Stomach (tissue), 4 donors: Measurements from ENCODE around the gene NGB.

Experiments
- EP300 ChIP-seq: sonication (generic); formaldehyde crosslinking; IDR thresholded peaks from one replicate; pipeline ENCODE4 v1.6.1; 2017; ENCODE audit warnings: antibody characterized with exemption
- POLR2A ChIP-seq, 4 donors: fragments of 450-650 bp; IDR thresholded peaks; one replicate each; pipeline ENCODE4 v1.6.1; 2016; ENCODE audit warnings: antibody characterized with exemption in 4 of 4, control low read depth in 2 of 4, mild to moderate bottlenecking in 1 of 4, moderate library complexity in 1 of 4
- POLR2AphosphoS5 ChIP-seq, 3 donors: sonication (generic); formaldehyde crosslinking; IDR thresholded peaks; one replicate each; pipeline ENCODE4 v1.6.1; 2016; ENCODE audit warnings: antibody characterized with exemption in 3 of 3
- TF ChIP-seq, protein P1 (sequence below), 7 experiments: fragments of 450-650 bp in 4 of 7; fragments of 200-600 bp in 3 of 7; sonication (generic) in 3 of 7; IDR thresholded peaks; one replicate each; pipeline ENCODE4 v1.5.1; 2016 to 2019; ENCODE audit warnings: antibody characterized with exemption in 7 of 7, control low read depth in 2 of 7, mild to moderate bottlenecking in 1 of 7

DNA sequence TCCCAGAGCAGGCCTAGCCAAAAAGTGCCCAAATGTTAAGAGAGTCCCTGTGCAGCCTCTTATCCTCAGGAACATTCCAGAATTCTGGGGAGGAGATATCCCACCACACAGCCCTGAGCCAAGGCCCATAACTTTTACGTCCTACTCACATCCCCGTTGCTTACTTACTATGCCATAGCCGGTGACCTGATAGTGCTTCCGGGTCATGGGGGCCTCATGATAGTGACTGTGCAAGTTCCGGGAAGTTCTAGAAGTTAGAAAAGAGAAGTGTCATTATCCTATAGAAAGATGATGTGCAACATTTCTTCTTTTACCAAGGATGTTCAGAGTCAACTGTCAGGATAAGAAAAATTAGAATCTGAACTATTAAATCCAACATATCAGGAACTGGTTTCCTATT is 15.6 kb upstream of the NGB start:
- no peak for TF ChIP-seq POLR2A (IDR thresholded peaks at IDR 0.05)
- TF ChIP-seq, protein P1, sequence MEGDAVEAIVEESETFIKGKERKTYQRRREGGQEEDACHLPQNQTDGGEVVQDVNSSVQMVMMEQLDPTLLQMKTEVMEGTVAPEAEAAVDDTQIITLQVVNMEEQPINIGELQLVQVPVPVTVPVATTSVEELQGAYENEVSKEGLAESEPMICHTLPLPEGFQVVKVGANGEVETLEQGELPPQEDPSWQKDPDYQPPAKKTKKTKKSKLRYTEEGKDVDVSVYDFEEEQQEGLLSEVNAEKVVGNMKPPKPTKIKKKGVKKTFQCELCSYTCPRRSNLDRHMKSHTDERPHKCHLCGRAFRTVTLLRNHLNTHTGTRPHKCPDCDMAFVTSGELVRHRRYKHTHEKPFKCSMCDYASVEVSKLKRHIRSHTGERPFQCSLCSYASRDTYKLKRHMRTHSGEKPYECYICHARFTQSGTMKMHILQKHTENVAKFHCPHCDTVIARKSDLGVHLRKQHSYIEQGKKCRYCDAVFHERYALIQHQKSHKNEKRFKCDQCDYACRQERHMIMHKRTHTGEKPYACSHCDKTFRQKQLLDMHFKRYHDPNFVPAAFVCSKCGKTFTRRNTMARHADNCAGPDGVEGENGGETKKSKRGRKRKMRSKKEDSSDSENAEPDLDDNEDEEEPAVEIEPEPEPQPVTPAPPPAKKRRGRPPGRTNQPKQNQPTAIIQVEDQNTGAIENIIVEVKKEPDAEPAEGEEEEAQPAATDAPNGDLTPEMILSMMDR (IDR thresholded peaks at IDR 0.05): no peak
- TF ChIP-seq EP300: no peak
- no peak for TF ChIP-seq POLR2AphosphoS5 (IDR thresholded peaks at IDR 0.05)
